Measurements from ENCODE around the gene IFNL3.

GRCh38 chr19:39200803-39201115 lies 44.0 kb downstream of the IFNL3 start:
- TF ChIP-seq EZH2phosphoT487 (IDR thresholded peaks at IDR 0.05; ENCODE audit: borderline replicate concordance, low read length): no peak
- TF ChIP-seq, protein P1, sequence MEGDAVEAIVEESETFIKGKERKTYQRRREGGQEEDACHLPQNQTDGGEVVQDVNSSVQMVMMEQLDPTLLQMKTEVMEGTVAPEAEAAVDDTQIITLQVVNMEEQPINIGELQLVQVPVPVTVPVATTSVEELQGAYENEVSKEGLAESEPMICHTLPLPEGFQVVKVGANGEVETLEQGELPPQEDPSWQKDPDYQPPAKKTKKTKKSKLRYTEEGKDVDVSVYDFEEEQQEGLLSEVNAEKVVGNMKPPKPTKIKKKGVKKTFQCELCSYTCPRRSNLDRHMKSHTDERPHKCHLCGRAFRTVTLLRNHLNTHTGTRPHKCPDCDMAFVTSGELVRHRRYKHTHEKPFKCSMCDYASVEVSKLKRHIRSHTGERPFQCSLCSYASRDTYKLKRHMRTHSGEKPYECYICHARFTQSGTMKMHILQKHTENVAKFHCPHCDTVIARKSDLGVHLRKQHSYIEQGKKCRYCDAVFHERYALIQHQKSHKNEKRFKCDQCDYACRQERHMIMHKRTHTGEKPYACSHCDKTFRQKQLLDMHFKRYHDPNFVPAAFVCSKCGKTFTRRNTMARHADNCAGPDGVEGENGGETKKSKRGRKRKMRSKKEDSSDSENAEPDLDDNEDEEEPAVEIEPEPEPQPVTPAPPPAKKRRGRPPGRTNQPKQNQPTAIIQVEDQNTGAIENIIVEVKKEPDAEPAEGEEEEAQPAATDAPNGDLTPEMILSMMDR (IDR thresholded peaks at IDR 0.05; ENCODE audit: low read depth, low read length, poor library complexity, severe bottlenecking): no peak

Measured in DOHH2 (cell line).